ENCODE measurements around the gene PIK3IP1. TPM values are rescaled to one million over a fixed set of nuclear protein-coding genes. Genes with fewer than 3 reads are reported as not detected.

PIK3IP1 gene
- total RNA-seq, 1 donor from 2014 or later: 57.8 TPM

DNA sequence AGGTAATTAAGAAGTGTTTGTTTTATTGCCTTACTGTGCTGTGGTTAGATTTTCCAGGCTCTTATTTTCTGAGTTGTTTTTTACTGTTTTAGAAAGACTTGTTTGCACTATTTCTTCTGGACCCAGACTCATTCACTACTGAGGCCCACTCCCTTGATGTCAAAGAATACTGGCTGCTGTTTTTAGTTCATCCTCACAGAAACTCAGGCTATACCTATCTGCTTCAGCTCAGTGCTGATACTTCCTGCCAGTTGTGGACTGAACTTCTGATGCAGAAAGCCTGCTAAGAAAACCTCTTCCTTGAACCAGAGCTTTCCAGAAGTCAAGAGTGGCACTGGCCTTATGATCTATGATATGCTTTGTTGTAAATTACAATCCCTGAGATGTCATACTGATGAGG is 15.9 kb upstream of the PIK3IP1 start:
- DNase-seq (ENCODE audit: low spot score): no peak

DNA sequence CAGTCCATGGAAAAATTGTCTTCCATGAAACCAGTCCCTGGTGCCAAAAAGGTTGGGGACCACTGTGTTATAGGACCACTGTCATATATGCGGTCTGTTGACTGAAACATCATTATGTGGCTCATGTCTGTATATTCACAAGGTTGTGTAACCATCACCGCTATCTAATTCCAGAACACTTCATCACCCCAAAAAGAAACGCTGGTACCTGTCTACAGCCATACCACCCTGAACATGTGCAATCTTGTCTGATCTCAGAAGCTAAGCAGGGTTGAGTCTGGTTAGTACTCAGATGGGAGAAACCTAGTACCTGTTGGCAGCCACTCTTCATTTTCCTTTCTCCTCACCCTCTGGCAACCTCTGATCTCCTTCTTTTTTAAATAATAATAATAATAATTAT is 12.9 kb upstream of the PIK3IP1 start:
- DNase-seq (ENCODE audit: low spot score): no peak

DNA sequence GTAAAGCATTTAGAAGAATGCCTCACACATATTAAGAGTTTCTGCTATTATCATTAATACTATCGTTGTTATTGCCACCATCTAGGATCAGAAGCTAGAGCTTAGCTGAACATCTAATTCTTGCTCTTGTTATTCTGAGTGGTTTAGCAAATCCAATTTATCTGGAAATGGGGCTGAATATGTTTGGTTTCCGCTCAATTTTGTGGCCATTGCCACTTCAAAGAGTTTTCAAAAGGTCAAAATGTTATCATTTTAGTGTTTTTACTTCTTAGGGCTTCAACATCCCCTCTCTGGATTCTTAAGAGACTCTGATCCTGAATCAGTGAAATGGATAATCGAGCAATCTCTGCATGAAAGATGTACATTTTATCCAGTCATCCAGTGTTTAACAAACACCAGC is 10.2 kb upstream of the PIK3IP1 start:
- no peak for DNase-seq (ENCODE audit: low spot score)

DNA sequence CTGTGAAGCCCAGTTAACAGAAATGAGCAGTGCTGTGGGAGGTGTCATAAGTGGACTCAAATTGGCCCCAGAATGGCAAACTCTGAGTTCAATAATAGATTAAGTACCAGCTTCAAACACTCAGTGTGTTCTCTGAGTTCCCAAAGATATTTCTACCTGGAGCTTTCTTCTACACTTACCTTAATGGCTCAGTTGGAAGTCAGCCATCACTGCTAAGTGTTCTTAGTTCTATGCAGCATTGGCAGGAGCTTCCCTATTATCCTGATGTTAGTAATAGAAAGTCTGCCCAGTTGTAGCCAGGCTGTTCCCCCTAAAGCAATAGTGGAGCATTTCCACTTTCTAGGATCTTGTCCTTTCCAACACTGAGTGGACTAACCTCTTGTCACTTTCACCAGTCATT is 9.7 kb upstream of the PIK3IP1 start:
- DNase-seq (ENCODE audit: low spot score): no peak

DNA sequence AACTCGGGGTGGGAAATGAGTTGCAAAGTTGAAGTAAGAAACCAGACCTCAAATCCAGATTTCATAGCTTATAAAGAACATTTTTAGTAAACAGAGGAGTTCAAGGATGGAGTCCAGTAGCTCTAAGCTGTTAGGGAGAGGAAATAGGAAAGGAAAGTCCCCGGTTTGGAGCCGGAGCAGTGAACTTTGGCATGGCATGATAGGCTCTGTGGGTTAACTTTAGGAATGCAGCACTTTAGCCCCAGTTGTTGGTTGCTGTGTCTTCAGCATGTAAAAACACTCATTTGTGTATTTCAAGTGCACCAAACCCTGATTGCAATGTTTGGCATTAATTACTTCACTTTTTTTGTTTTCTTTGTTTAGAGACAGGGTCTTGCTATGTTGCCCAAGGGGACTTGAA is 8.6 kb upstream of the PIK3IP1 start:
- no peak for DNase-seq (ENCODE audit: low spot score)

DNA sequence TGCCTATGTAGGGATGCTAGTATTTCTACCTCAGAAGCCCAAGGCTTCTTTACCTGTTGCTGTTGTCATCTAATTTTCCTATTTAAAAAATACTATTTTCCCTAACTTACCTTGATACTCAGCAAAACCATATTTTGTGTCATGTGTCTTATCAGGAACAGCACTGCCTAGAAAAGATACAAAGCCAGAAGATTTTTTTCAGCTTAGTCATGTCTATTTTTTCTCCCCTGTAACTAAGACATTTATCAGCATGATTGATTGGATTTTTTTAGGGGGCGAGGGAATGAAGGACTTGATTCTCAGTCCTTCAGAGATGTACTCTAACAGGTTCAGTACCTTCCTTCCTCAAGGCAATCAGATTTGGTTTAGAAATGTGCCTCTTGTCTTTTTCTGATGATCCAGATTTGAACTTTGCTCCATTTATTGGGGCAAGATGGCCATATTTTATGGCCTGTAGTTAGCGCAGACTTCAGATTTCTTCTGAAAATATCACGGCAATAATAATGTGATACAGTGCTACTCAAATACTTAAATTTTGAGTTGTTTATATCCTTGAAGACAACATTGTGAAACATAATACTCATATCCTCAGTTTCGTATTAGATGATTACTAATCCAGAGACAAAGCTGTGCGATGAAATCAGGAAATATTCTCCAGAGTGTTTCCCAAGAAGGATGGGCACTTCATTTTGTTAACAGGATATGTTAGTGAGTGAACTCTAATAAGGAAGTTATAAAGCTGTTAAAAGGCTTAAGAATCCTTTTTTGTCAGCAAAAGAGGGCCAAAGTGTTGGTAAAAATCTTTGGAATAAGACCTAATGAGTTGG is 3.8 kb upstream of the PIK3IP1 start:
- DNase-seq (ENCODE audit: low spot score): no peak

DNA sequence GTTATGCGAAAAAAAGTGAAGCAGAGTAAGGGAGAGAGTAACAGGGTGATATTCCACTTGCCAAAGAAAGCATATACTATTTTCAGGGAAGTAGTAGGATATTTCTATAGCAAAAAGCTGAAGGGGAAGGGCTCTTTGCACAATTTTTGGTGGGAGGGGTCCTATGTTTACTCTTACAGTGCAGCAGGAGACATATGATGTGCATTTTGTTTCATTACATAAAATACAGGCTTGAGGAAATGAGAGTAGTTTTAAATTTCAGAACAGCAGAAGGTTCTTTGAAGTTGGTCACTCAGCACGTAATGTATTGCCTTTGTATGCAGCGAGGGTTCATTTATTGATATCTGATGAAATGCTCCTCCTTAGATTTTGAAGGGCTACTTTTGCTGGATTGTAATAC is 3.1 kb upstream of the PIK3IP1 start:
- no peak for DNase-seq (ENCODE audit: low spot score)

DNA sequence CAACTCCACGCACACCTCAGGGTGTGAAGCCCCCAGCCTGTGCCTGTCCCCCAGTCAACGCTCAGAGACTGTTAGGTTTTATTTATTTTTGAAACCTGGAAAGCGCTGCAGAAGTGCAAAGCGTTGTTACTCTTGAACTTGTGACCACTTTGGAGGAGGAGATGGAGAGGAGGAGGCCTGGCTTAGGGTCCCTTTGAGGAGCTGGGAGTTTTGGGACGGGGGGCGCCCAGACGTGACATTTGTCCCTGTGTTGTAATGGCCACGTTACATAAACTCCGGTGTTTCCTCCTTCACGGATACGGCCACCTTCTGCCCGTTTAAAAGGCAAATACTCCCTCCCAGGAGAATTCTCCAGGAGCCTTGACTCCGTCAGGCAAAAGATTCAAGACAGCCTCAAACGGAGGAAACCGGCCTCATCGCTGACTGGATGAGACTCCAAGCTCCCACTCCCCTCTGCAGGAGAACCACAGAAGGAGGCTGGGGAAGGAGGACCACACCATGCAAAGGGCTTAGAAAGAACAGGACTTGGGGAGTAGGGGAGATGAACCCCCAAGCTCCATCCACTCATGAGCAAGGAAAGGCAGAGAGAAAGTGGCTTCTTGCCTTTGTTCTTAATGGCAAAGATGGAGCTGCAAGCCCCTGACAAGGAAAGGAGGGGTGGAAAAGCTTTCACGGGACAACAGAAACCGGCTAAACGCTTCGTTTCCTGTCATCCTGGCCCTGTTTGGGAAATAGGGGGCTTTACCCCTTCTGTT is 630 bp downstream of the PIK3IP1 start:
- DNase-seq (ENCODE audit: low spot score): no peak

DNA sequence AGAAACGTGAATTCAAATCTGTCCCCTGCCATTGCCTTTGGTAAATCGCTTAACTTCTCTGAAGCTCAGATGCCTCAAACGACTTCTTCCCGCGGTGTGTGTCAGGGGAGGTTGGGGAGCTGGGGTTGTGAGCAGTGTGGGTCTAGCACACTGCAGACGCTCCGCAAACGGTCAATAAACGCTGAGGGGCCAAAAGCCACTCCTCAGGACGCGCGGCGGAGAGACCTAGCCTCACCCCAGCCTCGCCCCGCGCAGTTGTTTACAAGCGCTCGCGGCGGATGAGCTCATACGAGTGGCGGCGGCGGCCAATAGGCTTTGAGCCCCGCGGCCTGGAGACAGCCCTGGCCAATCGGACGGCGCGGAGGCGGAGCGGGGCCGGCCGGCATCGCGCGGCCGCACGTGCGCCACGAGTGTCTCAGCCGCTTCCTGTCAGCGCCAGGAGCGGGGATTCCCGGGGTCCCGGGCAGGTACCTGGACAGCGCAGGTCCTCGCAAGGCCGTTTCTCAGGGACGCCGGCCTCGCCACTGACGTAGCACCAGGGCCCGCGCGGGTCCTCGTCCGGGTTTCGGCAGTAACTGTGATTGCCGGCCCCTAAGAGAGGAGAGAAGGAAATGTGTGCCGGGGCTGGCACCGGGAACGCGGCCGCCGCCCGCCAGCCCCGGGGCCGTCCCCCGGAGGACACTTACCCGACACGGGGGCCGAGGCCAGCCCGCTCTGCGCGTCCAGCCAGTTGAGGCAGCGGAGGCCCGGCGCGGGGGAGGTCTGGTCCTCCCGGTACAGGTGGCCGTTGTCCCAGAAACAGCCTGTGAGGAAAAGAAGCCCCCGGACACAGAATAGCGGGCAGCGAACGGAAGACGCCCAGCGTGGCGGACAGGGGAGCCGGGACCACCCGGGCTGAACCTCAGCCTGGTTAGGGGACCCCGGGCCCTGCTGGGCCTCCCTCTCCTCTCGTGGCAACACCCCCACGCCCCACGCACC is 1.5 kb downstream of the PIK3IP1 start:
- DNase-seq (ENCODE audit: low spot score): peak; percentile 95

DNA sequence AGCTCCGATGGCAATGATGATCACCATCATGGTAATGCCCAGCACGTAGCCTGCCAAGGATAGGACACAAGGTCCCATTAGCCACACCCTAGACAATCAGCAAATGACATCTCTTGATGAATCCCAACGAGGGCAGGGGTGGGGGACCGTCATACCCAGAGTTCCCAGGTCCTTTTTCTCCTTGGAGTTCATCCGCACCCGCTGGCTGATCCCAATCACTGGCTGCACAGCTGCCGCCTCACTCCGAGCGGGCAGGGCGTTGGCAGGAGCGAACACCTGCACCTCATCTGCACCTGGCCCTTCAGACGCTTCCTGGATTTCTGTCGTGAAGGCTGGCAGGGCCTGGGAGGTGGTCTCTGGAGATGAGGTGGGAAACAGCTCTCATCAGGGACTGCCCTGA is 2.9 kb downstream of the PIK3IP1 start:
- DNase-seq (ENCODE audit: low spot score): no peak

DNA sequence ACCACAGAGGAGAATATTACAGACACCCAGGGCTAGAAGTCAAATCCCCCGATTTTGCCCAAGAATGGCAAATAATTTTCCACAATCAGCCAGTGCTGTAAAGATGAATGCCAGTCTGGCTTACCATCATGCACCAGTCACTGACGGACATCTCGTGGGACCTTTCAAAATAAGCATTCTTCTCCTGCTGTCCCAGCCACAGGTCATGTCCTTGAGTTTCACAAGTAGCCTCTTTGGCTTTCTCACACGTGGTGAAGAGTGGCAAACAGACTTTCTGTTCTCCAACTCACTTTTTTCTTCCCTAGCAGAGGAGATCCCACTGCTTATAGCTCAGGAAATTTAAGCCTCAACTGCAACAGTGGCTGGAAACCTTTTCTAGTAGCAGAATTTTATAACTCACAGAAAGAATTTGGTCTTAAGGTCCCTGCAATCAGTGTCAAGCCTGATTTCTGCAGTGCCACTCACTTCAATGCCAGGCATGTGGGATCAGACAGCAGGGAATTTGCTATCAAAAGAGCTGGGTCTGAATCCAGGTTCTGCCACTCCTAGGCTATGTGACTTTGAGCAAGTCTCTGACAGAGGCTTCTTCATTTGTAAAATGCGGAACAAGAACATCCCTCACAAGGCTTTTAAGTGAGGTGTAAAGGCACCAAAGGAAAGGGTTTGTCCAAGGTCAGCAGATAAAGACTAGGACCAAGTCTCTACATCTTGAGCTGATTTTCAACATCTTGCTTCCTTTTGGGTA is 3.6 kb downstream of the PIK3IP1 start:
- DNase-seq (ENCODE audit: low spot score): no peak

DNA sequence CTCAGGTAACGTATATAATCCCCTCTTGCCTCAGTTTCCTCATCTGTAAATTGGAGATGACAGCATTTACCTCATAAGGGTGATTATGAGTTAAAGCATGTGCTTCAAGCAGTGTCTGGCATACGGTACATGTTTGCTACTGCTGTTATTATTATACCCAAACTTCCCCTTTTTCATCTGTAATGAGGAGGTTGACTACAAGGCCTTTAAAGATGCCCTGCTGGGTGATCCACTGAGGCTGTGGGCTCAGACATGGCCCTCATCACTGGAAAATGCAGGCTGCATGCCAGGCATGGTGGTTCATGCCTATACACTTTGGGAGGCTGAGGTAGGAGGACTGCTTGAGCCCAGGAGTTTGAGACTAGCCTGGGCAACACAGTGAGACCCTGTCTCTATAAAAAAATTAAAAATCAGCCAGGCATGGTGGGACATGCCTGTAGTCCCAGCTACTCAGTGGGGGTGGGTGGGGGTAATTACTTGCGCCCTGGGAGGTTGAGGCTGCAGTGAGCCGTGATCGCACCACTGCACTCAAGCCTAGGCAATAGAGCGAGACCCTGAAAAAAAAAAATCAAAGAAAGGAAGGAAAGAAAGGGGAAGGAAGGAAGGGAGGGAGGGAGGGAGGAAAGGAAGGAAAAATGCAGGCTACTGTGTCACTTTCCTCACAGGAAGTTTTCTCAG is 4.3 kb downstream of the PIK3IP1 start:
- DNase-seq (ENCODE audit: low spot score): no peak

DNA sequence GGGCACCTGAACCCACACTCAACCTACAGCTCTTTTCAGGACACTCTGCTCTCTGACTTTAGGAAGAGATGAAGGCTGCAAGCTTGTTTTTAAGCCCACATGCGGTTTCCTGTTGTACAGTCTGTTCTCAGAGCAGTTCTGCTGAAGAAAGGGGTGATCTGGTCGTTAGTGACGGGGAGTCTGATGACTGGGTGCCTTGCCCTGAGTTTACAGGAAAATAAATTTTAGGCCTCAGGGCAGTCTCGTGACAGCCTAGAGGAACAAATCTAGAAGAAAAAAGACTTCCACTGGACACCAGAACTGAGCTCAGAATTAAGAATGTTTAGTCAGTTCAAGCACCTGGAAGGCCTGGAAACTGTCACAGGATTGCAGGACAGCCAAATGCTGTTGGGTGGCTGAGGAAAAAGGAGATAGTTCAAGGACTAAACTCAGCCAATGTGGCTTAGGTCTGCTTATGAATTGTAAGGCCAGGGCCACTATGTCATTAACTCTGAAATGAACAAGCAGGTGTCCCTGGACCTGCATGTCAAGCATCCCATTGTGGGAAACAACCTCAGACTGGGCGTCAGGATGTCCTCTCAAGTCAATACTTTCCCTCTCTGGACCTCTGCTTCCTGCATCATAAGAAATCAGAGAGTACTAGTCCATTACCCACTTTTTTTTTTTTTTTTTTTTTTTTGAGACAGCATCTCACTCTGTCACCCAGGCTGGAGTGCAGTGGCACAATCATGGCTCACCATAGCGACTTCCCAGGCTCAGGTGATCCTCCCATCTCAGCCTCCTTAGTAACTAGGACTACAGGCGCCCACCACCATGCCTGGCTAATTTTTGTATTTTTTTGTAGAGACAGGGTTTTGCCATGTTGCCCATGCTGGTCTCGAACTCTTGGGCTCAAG is 5.7 kb downstream of the PIK3IP1 start:
- no peak for DNase-seq (ENCODE audit: low spot score)

DNA sequence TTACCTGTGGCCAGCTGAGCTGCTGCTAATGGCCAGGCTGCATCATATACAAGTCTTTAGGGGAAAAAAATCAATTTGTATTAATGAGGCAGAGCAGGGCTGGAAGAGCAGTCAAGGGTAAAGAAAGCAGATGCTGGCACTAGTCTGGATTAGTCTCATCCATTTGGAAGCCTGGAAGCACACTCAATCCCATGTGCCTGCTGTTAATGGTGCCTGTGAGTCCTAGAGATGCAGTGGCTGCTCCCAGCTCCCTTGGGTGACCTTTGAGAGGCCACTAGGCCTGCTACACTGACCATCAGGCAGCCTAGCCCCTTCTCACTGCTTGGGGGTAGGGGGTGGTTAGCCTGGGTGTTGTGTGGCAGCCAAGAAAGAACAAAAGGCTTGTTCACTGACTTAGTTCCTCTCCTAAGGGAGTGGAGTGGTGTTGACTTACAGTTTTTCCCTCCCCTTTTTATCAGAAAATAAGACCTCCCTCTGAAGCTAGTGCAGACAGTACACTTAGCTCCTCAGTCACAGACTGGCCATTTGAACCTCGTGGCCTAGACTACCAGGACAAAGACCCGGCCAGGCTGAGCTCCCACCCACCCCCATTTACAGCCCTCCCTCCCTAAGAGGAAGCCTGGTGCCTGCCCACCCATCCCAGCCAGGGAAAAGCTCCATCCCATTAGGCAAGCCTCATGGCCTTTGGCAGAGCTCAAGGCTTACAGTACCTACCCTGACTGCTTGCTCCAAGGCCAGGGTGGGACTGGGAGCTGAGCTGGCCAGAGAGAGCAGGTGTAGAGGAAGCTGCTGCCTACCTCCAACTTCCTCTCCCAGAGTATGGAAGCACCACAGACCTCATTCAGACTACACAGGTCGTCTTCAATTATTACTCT is 7.8 kb downstream of the PIK3IP1 start:
- DNase-seq (ENCODE audit: low spot score): no peak

DNA sequence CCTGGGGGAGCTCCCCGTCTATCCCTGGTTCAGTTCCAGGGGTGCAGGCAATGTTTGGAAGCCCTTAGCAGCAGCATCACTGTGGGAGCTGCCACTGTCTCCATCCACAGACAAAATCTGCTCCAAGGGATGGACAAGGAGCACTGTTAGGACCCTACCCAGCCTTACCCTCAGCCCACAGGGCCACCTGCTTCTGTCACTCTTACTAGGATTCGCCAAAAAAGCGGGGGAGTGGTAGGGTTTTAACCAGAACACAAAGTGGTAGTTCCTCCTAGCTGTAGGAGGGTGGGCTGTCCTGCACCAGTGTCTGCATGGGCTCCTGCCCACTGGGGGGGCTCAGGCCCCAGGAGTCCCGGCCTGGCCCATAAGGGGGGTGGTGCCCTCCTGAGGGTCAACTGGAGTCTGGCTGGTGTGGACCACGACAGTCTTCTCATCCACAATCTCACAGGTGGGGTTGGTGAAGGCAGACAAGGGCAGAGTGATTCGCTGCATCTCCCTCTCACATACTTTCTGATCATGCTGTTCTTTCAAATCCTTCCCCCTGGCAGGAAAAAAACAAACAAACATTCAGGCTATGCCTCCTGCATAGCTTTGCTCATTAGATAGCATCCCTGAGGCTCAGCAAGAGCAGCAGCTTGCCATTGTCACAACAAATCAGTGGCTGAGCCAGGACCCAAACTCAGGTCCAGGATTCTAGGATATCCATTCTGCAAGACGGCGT is 9.4 kb downstream of the PIK3IP1 start:
- no peak for DNase-seq (ENCODE audit: low spot score)

DNA sequence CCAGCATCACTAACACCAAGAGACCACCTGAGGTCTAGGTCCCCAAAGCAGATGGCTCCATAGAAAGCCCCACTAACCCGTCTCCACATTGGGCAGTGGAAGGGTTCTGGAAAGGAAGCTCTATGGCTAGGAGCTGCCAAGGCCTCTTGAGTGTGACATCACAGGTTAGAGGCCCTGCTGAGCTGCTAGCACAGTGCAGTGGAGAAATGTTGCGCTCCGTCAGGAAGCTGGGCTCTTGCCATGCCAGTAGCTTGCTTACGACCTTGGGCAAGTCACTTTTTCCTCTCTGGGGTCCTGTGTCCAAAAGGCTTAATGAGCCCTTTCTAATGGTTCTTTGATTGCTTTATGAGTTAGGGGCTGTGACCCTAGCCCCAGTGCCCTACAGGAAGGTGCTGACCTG is 10.6 kb downstream of the PIK3IP1 start:
- DNase-seq (ENCODE audit: low spot score): no peak

DNA sequence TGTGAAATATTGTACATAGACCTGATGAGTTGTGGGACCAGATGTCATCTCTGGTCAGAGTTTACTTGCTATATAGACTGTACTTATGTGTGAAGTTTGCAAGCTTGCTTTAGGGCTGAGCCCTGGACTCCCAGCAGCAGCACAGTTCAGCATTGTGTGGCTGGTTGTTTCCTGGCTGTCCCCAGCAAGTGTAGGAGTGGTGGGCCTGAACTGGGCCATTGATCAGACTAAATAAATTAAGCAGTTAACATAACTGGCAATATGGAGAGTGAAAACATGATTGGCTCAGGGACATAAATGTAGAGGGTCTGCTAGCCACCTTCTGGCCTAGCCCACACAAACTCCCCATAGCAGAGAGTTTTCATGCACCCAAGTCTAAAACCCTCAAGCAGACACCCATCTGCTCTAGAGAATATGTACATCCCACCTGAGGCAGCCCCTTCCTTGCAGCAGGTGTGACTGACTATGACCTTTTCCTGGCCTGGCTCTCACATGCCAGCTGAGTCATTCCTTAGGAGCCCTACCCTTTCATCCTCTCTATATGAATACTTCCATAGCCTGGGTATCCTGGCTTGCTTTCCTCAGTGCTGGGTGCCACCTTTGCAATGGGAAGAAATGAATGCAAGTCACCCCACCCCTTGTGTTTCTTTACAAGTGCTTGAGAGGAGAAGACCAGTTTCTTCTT is 12.3 kb downstream of the PIK3IP1 start:
- no peak for DNase-seq (ENCODE audit: low spot score)

DNA sequence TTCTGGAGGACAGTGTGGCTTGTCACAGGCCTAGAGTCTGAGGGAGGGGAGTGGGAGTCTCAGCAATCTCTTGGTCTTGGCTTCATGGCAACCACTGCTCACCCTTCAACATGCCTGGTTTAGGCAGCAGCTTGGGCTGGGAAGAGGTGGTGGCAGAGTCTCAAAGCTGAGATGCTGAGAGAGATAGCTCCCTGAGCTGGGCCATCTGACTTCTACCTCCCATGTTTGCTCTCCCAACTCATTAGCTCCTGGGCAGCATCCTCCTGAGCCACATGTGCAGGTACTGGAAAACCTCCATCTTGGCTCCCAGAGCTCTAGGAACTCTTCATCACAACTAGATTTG is 13.0 kb downstream of the PIK3IP1 start:
- no peak for DNase-seq (ENCODE audit: low spot score)

All from ureter (tissue), 1 donor.